ENCODE data around the gene FAM149A.

The FAM149A gene

GRCh38 chr4:186204103-186204559, 99.6 kb downstream of the FAM149A start:
- no peak for DNase-seq

GRCh38 chr4:186204686-186205085, 100.2 kb downstream of the FAM149A start:
- DNase-seq: no peak

GRCh38 chr4:186205156-186205555, 100.7 kb downstream of the FAM149A start:
- DNase-seq: no peak

- no peak for DNase-seq
Measured at GRCh38 chr4:186216465-186217024, 112.0 kb downstream of the FAM149A start.

- DNase-seq: no peak
Measured at GRCh38 chr4:186217733-186218293, 113.3 kb downstream of the FAM149A start.

- DNase-seq: no peak
Measured at GRCh38 chr4:186221624-186222023, 117.1 kb downstream of the FAM149A start.

All from NCI-H2029 (cell line).